ENCODE results near the gene ROBO1.
"Not testable (repeated sequence)": the region's sequence is repeated elsewhere in the genome, so short reads cannot be mapped to it uniquely, and the experiment has no call there.

Gene ROBO1

GRCh38 chr3:78724859-78725258 is 1042.9 kb downstream of the ROBO1 start:
- DNase-seq, result no peak

GRCh38 chr3:78724364-78724763 is 1043.4 kb downstream of the ROBO1 start:
- not testable (repeated sequence) for DNase-seq

- no peak for DNase-seq
Observed at GRCh38 chr3:78721771-78722543, 1045.8 kb downstream of the ROBO1 start.

GRCh38 chr3:78718707-78719106 is 1049.1 kb downstream of the ROBO1 start:
- DNase-seq, result no peak

- no peak for DNase-seq
Observed at GRCh38 chr3:78717041-78717440, 1050.8 kb downstream of the ROBO1 start.

GRCh38 chr3:78712941-78713340 is 1054.9 kb downstream of the ROBO1 start:
- no peak for DNase-seq

- DNase-seq, result no peak
Observed at GRCh38 chr3:78712270-78712669, 1055.5 kb downstream of the ROBO1 start.

GRCh38 chr3:78708565-78709073 is 1059.2 kb downstream of the ROBO1 start:
- no peak for DNase-seq

- no peak for DNase-seq
Observed at GRCh38 chr3:78707609-78708008, 1060.2 kb downstream of the ROBO1 start.

- DNase-seq, result no peak
Observed at GRCh38 chr3:78706906-78707523, 1060.8 kb downstream of the ROBO1 start.

GRCh38 chr3:78703944-78704343 is 1063.9 kb downstream of the ROBO1 start:
- no peak for DNase-seq

GRCh38 chr3:78701537-78701936 is 1066.3 kb downstream of the ROBO1 start:
- no peak for DNase-seq

GRCh38 chr3:78698431-78698830 is 1069.4 kb downstream of the ROBO1 start:
- DNase-seq, result no peak

GRCh38 chr3:78697426-78697825 is 1070.4 kb downstream of the ROBO1 start:
- DNase-seq, result no peak

GRCh38 chr3:78690766-78691165 is 1077.0 kb downstream of the ROBO1 start:
- DNase-seq, result no peak

- DNase-seq, result no peak
Observed at GRCh38 chr3:78689378-78689777, 1078.4 kb downstream of the ROBO1 start.

- no peak for DNase-seq
Observed at GRCh38 chr3:78687520-78687919, 1080.3 kb downstream of the ROBO1 start.

GRCh38 chr3:78683284-78683683 is 1084.5 kb downstream of the ROBO1 start:
- no peak for DNase-seq

GRCh38 chr3:78675119-78675805 is 1092.5 kb downstream of the ROBO1 start:
- DNase-seq, result not testable (repeated sequence)

GRCh38 chr3:78670746-78671145 is 1097.1 kb downstream of the ROBO1 start:
- DNase-seq, result no peak

GRCh38 chr3:78670094-78670493 is 1097.7 kb downstream of the ROBO1 start:
- no peak for DNase-seq

- no peak for DNase-seq
Observed at GRCh38 chr3:78668302-78668701, 1099.5 kb downstream of the ROBO1 start.

GRCh38 chr3:78666470-78666800 is 1101.4 kb downstream of the ROBO1 start:
- DNase-seq, result no peak
